Bronchial epithelial cell (primary cell): Measurements from ENCODE around the gene SERPINA3. TPM values are rescaled to one million over a fixed set of nuclear protein-coding genes. Genes with fewer than 3 reads are reported as not detected.

Experiments used
- DNase-seq: peaks from one replicate; pipeline ENCODE4 v3.0.0-alpha.2; 2010; ENCODE audit warnings: low read depth
- FAIRE-seq: peaks from 2 replicates; lab custom pipeline; 2011; peaks lifted over from hg19 to GRCh38; lab: Jason Lieb, UNC
- H3K27me3 ChIP-seq: 2 replicates; pipeline ENCODE4 v1.5.1; 2011; ENCODE audit warnings: low read length; ENCODE audit not compliant: control insufficient read depth, insufficient read depth
- H3K36me3 ChIP-seq: 2 replicates; pipeline ENCODE4 v1.5.1; 2011; ENCODE audit warnings: low read length; ENCODE audit not compliant: control insufficient read depth, insufficient read depth
- H3K4me3 ChIP-seq: 2 replicates; pipeline ENCODE4 v1.5.1; 2011; ENCODE audit warnings: mild to moderate bottlenecking, low read depth, low read length, control low read depth
- total RNA-seq: library from RNA; depleted of rRNA; stranded (reverse); fragments of >200 nt; gene quantifications from 2 replicates; pipeline ENCODE4 v1.2.1, GENCODE V29; 2014
- TF ChIP-seq, protein P1 (sequence below): IDR thresholded peaks from 2 replicates; pipeline ENCODE4 v1.5.1; 2011; ENCODE audit warnings: mild to moderate bottlenecking, moderate library complexity, low read length, control low read depth, inconsistent platforms; ENCODE audit not compliant: insufficient read depth, severe bottlenecking

SERPINA3 gene
- total RNA-seq, 1 donor from 2014 or later, result 0.79 TPM

DNA sequence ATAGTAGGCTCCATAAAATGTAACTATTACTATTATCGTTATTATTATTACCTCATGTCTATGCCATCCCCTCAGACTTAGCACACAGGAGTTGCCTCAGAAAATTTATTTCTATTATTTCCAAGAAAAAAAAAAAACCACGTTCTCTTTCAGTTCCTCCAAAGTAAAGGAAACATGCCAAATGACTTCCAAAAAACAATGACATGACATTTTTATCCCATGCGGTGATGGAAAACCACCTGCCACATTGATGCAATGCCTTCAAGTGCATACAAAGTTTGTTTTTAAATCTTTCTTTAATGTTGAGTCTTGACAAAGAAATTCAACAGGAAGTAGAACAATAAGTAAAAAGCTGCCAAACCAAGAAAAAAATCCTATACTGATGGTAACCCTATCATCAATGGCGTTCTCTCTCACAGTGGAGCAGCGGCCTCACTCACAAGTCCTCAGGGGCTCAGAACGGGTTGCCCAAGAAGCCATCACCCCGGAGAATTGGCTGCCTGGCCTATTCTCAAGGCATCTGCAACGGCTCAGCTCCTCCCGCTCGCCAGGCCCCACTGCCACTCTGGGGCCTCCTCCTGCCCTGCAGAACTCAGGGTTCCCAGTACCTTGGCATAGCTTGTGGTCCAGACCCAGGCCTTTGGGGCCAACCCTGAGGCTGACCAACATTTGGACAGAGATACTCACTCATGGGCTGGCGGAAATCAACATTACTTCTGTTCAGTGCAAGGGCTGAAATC, 51.9 kb downstream of the SERPINA3 start:
- no peaks in the 10 kb centered on the region for H3K27me3 ChIP-seq
- H3K4me3 ChIP-seq, result no peak overlapping the region
- TF ChIP-seq, protein P1, sequence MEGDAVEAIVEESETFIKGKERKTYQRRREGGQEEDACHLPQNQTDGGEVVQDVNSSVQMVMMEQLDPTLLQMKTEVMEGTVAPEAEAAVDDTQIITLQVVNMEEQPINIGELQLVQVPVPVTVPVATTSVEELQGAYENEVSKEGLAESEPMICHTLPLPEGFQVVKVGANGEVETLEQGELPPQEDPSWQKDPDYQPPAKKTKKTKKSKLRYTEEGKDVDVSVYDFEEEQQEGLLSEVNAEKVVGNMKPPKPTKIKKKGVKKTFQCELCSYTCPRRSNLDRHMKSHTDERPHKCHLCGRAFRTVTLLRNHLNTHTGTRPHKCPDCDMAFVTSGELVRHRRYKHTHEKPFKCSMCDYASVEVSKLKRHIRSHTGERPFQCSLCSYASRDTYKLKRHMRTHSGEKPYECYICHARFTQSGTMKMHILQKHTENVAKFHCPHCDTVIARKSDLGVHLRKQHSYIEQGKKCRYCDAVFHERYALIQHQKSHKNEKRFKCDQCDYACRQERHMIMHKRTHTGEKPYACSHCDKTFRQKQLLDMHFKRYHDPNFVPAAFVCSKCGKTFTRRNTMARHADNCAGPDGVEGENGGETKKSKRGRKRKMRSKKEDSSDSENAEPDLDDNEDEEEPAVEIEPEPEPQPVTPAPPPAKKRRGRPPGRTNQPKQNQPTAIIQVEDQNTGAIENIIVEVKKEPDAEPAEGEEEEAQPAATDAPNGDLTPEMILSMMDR, result no peak
- DNase-seq (no peak), FAIRE-seq (no peak)
- no peaks in the 10 kb centered on the region for H3K36me3 ChIP-seq

DNA sequence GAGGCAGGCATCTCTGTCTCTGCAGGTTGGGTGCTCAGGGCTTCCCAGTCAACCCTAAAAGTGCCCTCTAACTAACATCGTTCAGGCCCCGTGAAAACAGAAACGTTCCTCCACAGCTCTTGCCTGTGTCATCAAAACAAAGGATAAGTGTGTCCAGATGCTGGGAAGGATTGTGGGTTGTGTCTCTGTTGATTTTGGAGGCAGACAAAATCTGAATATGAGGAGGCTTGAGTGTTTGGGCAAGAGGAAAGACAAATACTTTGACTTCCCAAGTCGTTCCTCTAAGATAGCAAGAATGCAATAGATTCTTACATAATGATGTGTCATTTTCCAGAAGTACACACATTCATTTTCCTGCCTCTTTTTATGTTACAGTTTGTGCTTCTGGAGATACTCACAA, 52.9 kb downstream of the SERPINA3 start:
- no peak for FAIRE-seq
- H3K27me3 ChIP-seq, result no peaks in the 10 kb centered on the region

DNA sequence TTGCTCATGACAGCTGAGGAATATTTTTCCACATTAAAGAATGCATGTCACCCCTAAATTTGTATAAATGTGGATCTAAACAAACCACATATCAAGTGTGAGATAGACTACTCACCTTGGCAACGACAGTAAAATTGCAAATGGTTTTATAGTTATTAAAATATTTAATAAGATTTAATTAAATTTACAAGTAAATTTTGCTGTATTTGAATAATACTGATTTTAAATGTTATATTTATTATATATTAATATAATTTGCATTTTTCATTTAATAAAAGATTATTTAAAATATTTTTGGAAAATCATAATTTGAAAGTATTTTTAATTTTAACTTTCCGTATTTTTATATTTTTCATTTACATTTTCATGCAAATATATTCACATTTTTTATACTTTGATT, 53.4 kb downstream of the SERPINA3 start:
- DNase-seq, result no peak
- Histone ChIP-seq H3K36me3 (no peaks in the 10 kb centered on the region), H3K27me3 (no peaks in the 10 kb centered on the region), H3K4me3 (no peak overlapping the region)
- FAIRE-seq, result no peak
- TF ChIP-seq, protein P1, result no peak

More for the DNA sequence above, 52.9 kb downstream of the SERPINA3 start:
- no peak overlapping the region for H3K4me3 ChIP-seq
- TF ChIP-seq, protein P1, result no peak
- H3K36me3 ChIP-seq, result no peaks in the 10 kb centered on the region
- peak; percentile 20 for DNase-seq

DNA sequence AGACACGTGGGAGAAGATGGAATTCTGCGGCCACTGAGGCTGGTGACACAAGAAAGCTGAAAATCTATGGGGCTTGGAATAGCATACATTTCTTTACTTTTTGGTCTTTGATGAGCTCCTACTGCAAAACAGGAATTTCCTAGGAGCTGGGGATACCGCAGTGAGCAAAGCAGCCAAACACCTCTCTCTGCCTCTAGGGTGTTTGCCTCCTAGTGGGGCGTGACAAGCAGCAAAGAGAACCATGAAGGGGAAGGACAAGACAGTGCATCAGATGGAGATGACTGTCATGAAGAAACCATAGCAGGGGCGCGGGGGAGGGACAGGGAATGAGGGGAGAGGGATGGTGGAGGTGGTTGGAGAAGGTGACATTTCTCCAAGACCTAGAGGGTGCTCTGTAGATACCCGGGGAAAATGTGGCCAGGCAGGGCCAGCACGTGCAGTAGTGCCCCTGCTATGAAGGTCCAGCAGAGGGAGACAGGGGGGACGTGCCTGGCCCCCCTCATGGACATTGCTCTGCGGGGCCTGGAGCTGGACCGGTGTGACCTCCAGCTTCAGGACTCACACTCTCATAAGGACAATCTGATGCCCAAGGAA, 58.6 kb downstream of the SERPINA3 start:
- no peak for FAIRE-seq
- H3K4me3 ChIP-seq, result no peak overlapping the region
- DNase-seq, result no peak

DNA sequence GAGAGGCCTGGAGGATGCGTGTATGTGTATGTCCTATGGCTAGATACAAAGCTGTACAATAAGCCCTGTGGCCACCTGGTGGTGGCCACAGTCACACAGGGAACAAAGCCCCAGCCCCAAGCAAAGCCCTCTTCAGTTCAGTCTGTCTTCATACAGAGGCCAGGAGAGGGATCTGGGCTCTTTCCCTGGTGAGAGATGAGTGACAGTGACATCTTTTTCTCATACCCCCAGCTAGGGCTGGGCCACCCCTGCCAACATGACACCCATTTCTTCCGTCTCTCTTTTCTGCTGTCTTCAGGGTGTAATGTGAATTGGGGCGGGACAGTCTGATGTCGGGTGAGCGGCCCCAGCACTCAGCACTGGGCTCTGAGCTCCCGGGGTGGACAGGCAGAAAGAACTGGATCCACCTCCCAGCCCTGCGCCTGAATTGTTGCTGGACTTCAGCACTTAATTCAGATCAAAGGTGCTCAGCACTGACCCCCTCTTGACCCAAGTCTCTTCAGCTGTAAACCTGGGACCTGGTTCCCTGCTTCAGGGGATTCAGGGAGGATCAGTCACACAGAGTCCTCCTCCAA, 59.8 kb downstream of the SERPINA3 start:
- DNase-seq (no peak), FAIRE-seq (no peak)
- TF ChIP-seq, protein P1, result no peak
- H3K27me3 ChIP-seq, result no peaks in the 10 kb centered on the region
- no peaks in the 10 kb centered on the region for H3K36me3 ChIP-seq
- H3K4me3 ChIP-seq, result no peak overlapping the region

More for the DNA sequence above, 58.6 kb downstream of the SERPINA3 start:
- Histone ChIP-seq H3K27me3 (no peaks in the 10 kb centered on the region), H3K36me3 (no peaks in the 10 kb centered on the region)
- TF ChIP-seq, protein P1, result no peak
